Measurements from ENCODE around the gene PDIA6. TPM values are rescaled to one million over a fixed set of nuclear protein-coding genes. Genes with fewer than 3 reads are reported as not detected.
A peak's percentile ranks its signal among the peaks of the same experiment; 100 is the strongest.

PDIA6 gene
- total and polyA plus RNA-seq, 2 of the 4 experiments (the other 2 are of a cell fraction), result 204 to 349 TPM

- no peak overlapping the region for H2BK15ac ChIP-seq (ENCODE audit: low read depth, low read length)
- H3K4me3 ChIP-seq (ENCODE audit: insufficient read depth, low read depth, low read length), result no peak overlapping the region
- ATAC-seq (ENCODE audit: low read depth) (no peak), DNase-seq (no peak)
- no peak overlapping the region for H2BK5ac ChIP-seq (ENCODE audit: low read depth, low read length, poor library complexity, severe bottlenecking)
- H2AK5ac ChIP-seq (ENCODE audit: low read depth, low read length), result no peak overlapping the region
- no peak overlapping the region for H3K56ac ChIP-seq (ENCODE audit: extremely low read depth, insufficient read depth, low read length)
- in situ Hi-C loops (cut with MboI; ENCODE audit: low sequenced_read_pairs), result loop anchor here (10.0 kb wide), 2 partner anchors 611 to 751 kb away; no protein-coding TSS in a partner anchor
- POLR2A ChIA-PET (ENCODE audit: unreplicated experiment), result no interaction called here
- no peak overlapping the region for H4K8ac ChIP-seq (ENCODE audit: low read depth in 2 of 2, low read length in 2 of 2)
- H3K27ac ChIP-seq (ENCODE audit: insufficient read depth, low read length), result no peak overlapping the region
- H4K20me1 ChIP-seq (ENCODE audit: insufficient read depth, low read length), result no peaks in the 10 kb centered on the region
- dilution Hi-C loops (cut with HindIII; ENCODE audit: low sequenced_read_pairs, unreplicated experiment), result no loop called here
- H3K4me2 ChIP-seq (ENCODE audit: low read depth, low read length), result no peak overlapping the region
- BruUV-seq (replicated peaks), result no TSS peak
- H2AK9ac ChIP-seq (replicated peaks; ENCODE audit: low read depth, low read length, poor library complexity), result no peak overlapping the region
- H4K5ac ChIP-seq (ENCODE audit: low read depth, low read length), result no peak overlapping the region
- H4K91ac ChIP-seq (ENCODE audit: insufficient read depth, low read depth, low read length), result no peak overlapping the region
- no peaks in the 10 kb centered on the region for H3K79me1 ChIP-seq (ENCODE audit: low read depth in 1 of 2, low read length in 2 of 2)
- H3K9ac ChIP-seq (ENCODE audit: low read depth, low read length), result no peak overlapping the region
- H2BK20ac ChIP-seq (ENCODE audit: low read depth, low read length), result no peak overlapping the region
- H3K14ac ChIP-seq (replicated peaks; ENCODE audit: low read depth, low read length), result no peak overlapping the region
- peak overlapping the region; percentile 74 for H2AFZ ChIP-seq (replicated peaks; ENCODE audit: low read length, poor library complexity)
- CTCF ChIA-PET, result no interaction called here
- H2BK120ac ChIP-seq (ENCODE audit: low read depth, low read length), result no peak overlapping the region
- no peaks in the 10 kb centered on the region for H3K36me3 ChIP-seq (ENCODE audit: control insufficient read depth, insufficient read depth, low read length)
- TF ChIP-seq CHD1 (IDR thresholded peaks at IDR 0.05; ENCODE audit: low read depth, low read length) (no peak), USF2 (IDR thresholded peaks at IDR 0.05; ENCODE audit: low read depth, low read length) (no peak), RCOR1 (IDR thresholded peaks at IDR 0.05; ENCODE audit: insufficient replicate concordance, low read length) (no peak), SMC3 (IDR thresholded peaks at IDR 0.05; ENCODE audit: low read depth, low read length) (no peak), POLR2A (IDR thresholded peaks at IDR 0.05; ENCODE audit: low read depth, low read length) (no peak), MAFK (IDR thresholded peaks at IDR 0.05; ENCODE audit: low read depth, low read length) (no peak), MXI1 (IDR thresholded peaks at IDR 0.05; ENCODE audit: borderline replicate concordance, low read depth, low read length) (no peak), CTCF (conservative IDR thresholded peaks at IDR 0.05; ENCODE audit: low read depth, low read length) (no peak), RFX5 (IDR thresholded peaks at IDR 0.05; ENCODE audit: low read depth, low read length) (no peak), RAD21 (IDR thresholded peaks at IDR 0.05; ENCODE audit: low read length) (no peak), FOS (IDR thresholded peaks at IDR 0.05; ENCODE audit: low read depth, low read length) (no peak), BHLHE40 (IDR thresholded peaks at IDR 0.05; ENCODE audit: low read depth, low read length) (no peak), MAZ (IDR thresholded peaks at IDR 0.05; ENCODE audit: borderline replicate concordance, low read depth, low read length) (no peak), NFE2L2 (IDR thresholded peaks at IDR 0.05; ENCODE audit: low read depth, low read length) (no peak), ELK1 (IDR thresholded peaks at IDR 0.05; ENCODE audit: borderline replicate concordance, low read depth, low read length) (no peak), CEBPB (IDR thresholded peaks at IDR 0.05; ENCODE audit: low read depth, low read length) (no peak)
- no peak overlapping the region for H3K4ac ChIP-seq (ENCODE audit: low read depth, low read length)
- WGBS, 2 experiments (ENCODE audit: extremely low coverage in 2 of 2, insufficient read length in 1 of 2), result no CpG with 5 or more reads among the region's 8 CpGs
- no peaks in the 10 kb centered on the region for H3K9me1 ChIP-seq (ENCODE audit: insufficient read depth, low read length)
- intact Hi-C loops (cut with micrococcal nuclease), result loop anchor here (5.0 to 10.0 kb wide), 2 partner anchors 78 to 611 kb away; partner anchors contain the start of gene KCNF1
- H3K18ac ChIP-seq (ENCODE audit: low read depth, low read length), result no peak overlapping the region
- peaks cover 30% of the 10 kb centered on the region for H3K27me3 ChIP-seq (ENCODE audit: control insufficient read depth, insufficient read depth, low read length)
- H3K4me1 ChIP-seq (ENCODE audit: control insufficient read depth, insufficient read depth, low read length), result no peaks in the 10 kb centered on the region
- no peak overlapping the region for H3K23ac ChIP-seq (ENCODE audit: low read depth, low read length)
- H3K9me3 ChIP-seq (ENCODE audit: control insufficient read depth, insufficient read depth, low read length), result no peaks in the 10 kb centered on the region
Measured at GRCh38 chr2:10834068-10834655, 21.6 kb upstream of the PDIA6 start.
